HG03097 (cell line): ENCODE results near the gene SPART.

Experiments used
- ATAC-seq: cut with Tn5 transposase; IDR thresholded peaks from one replicate; pipeline ENCODE4 v1.9.1; 2021; ENCODE audit not compliant: unreplicated experiment, low FRiP score

Gene SPART, protein sequence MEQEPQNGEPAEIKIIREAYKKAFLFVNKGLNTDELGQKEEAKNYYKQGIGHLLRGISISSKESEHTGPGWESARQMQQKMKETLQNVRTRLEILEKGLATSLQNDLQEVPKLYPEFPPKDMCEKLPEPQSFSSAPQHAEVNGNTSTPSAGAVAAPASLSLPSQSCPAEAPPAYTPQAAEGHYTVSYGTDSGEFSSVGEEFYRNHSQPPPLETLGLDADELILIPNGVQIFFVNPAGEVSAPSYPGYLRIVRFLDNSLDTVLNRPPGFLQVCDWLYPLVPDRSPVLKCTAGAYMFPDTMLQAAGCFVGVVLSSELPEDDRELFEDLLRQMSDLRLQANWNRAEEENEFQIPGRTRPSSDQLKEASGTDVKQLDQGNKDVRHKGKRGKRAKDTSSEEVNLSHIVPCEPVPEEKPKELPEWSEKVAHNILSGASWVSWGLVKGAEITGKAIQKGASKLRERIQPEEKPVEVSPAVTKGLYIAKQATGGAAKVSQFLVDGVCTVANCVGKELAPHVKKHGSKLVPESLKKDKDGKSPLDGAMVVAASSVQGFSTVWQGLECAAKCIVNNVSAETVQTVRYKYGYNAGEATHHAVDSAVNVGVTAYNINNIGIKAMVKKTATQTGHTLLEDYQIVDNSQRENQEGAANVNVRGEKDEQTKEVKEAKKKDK

DNA sequence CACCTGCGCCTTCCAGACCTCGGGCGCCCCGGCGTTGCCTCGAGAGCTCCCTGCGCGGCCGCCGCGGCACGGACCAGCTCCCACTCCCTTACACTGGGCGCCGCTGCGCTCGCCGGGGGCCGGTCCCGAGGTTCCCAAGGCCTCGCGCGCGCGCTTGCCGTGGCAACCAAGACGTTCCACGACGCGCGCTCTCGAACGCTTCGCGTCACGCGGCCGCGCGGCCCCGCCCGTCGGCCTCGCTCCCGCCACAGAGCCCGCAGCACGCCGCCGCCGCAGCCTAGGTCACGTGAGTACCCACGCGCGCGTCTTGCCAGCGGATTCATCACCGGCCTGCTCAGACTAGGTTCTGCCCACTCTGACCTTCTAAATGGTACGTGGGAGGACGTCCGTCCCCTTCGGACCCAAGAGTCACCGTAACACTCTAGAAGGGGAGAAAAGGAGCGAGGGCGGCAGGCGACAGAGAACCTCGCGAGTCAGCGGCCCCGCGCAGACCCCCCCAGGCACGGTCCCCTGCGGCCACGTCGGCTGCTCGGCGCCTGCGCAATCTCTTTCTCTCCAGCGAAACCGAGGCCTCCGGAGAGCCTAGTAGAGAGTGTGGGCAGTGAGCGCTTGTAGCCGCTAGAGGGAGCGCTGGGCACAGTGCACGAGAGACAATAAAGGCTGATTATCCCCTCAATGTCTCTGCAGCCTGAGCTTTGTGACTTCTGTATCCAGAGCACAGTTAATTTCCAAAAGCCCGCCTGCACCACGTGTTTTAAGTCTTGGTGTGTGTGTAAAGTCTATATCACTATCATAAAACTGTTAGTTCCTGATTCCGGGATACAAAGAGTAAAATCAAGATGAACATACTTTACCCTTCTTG is at the start of gene SPART:
TSS of gene SPART (minus strand) at position 173 of the 862 bp plus-strand sequence. CDS start 10,564 bp downstream, outside the sequence.
- peak; percentile 94 for ATAC-seq

DNA sequence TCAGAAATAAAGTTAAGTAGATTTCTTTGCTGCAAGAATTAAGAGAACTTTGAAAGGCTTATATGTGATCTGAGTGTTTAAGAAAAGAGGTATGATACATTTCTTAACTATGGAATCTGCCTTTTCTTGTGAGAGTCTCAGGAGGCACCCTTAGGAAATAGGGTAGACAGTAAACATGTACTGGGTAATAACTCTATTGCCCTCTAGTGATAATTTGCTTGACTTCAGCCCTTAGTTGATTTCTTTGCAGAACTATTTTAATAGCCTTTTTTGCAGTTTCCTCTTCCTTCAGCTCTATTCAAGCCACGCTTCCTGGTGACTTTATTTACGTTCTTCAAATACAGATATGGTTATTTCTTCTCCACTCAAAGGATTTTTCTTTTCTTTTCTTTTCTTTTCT is 49.1 kb upstream of the SPART start:
- ATAC-seq: no peak

- ATAC-seq: no peak
Observed at GRCh38 chr13:36385489-36385888, 39.3 kb upstream of the SPART start.

GRCh38 chr13:36382030-36382429 is 35.8 kb upstream of the SPART start:
- ATAC-seq: no peak

- ATAC-seq: no peak
Observed at GRCh38 chr13:36377826-36378468, 31.8 kb upstream of the SPART start.

GRCh38 chr13:36374063-36374462 is 27.9 kb upstream of the SPART start:
- no peak for ATAC-seq

- no peak for ATAC-seq
Observed at GRCh38 chr13:36371185-36371584, 25.0 kb upstream of the SPART start.

DNA sequence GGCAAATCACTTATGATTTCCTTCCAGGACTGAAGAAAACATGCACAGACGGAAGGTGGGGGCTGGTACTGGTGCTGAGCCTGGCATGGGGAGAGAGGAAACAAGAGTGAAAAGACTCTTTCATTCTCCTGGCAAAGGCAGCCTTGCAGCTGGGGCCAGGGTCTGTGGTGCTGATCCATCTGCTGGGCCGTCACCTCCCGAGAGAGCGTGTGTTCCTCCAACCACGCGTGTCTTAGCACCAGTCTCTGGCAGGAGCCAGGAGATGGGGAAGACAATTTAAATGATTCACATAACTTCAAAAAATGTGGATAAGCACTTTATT is 23.9 kb upstream of the SPART start:
- no peak for ATAC-seq

DNA sequence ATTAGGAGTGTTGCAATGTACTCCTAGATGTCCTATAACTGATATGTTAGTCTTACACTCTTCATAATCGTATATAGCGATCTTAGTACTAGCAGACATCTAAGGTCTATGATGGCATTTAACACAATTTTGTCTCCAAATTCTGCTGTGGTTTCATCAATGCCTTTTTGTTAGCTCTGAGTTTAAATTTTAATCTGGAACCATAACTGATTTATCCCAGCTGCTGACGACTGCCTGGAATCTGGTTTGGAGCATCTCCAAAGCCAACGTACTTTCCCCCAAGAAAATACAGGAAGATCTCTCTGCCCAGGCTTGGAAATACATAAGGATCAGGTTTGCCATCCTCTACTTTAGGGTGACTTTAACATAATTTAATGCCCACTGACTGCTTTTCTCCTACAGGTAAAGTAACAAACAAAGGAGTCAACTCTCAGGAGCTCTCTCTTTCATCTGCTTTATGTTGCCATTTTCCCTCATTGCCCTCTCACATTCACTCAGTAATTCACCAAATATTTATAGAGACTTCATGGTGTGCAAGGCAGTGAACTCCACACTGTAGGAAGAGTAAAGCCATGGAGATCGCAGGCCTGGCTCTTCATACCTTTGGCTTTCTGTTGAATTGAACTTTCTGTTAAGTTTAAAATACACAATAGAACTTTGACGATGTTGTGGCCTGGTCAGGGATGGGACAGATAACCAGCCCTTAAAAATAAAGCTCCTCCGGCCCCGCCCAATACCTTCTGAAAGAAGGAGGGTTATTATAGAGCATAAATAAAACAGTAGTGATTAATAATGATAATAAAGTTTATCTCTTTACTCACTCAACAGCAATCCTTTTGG is 23.3 kb upstream of the SPART start:
- ATAC-seq: no peak

GRCh38 chr13:36366031-36366430 is 19.8 kb upstream of the SPART start:
- no peak for ATAC-seq

DNA sequence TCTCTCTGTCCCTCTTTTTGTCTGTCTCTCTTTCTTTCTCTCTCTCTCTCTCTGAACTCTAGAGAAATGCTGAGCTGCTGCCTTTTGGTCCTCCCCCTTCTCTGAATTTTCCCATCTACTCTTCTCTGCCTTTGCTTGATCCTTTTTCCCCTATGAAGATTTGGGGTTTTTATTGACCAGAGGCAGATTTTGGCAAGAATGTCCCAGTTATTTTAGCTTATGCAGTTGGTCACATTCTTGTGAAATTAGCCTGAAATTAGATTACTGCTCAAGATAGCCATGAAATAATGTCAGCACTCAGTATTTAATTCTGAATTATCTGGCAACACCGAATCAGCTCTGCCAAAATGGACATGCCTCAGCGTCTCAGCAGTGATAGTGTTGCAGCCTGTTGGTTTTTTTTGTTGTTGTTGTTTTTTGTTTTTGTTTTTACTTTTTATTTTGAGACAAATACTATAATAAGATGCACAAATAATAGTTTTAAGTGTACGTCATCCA is 17.2 kb upstream of the SPART start:
- ATAC-seq: no peak

DNA sequence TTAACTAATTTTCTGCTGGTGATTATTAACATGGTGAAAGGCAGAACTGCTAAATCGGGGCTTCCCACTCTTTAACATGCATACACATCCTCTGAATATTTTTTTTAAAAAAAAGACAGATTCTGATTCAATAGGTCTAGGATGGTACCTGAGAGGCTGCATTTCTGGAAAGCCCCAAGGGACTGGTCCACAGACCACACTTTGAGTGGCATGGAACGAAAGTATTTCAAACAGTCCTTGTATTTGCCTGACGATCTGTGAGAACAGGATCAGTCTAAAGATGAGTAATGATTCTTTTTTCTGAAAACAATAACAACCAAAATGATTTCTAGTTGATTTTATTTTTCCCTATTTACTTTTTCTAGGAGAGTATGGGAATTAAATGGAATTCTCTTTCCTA is 16.7 kb upstream of the SPART start:
- no peak for ATAC-seq

- no peak for ATAC-seq
Observed at GRCh38 chr13:36362251-36362650, 16.1 kb upstream of the SPART start.

DNA sequence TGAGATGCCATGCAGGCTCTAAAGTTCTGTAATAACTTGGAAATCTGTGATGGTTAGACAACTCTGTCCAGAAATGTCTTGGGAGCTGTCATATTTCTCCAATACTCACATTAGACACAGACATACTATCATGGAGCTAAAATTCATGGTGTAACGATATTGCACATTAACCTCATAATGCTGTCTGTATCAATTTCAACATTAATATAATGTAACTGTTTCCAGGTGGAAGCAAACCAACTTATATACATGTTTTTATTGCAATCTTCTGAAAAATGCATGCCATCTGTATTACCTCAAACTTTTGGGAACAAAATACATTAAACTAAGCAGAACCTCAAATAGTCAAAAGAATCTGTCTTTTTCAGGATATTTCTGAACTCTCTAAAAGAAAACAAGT is 14.7 kb upstream of the SPART start:
- no peak for ATAC-seq

DNA sequence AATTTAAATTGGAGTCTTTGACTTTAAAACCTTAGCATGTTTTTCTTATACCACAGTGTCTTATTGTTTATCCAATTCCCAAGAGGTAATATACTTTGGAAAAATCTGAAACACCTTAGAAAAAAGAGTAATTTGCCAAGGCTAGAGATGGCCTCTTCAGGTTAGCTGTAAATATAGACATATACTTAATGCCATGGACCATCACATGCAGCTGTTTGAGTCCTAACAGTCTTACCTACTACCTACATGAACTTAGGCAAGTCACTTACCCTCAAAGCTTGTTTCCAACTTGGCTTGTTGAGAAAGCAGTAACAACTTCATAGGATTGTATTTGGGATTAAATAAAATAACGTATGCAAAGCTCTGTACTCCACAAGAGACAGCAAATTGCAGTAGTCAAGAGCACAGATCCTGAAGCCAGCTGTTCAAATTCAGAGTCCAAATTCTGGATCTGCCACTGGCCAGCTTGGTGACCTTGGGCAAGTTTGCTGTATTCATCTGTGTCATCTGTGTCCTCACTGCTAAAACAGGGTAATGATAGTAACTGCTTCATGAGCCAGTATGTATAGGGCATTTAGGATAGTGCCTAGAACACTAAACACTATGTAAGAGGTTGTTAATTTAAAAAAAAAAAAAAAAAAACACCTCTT is 13.2 kb upstream of the SPART start:
- no peak for ATAC-seq

- no peak for ATAC-seq
Observed at GRCh38 chr13:36358175-36358718, 12.1 kb upstream of the SPART start.

DNA sequence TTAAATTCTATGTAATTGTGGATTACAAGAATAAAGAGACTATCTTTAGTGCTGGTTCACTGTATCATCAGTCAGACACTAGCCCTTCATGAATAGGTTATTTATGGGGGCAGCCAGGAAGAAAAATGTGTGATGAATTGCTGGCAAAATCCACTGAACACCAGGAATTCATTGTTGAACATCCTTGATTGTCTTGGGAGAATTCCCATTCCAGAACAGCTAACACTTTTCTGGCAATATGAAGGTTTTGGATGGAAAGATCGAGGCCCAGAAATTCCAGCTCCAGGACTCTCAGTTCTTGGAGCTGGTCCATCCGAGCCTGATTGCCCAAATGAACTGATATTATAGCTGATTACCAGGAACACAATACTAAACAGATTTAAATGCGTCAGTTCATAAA is 11.5 kb upstream of the SPART start:
- ATAC-seq: no peak

DNA sequence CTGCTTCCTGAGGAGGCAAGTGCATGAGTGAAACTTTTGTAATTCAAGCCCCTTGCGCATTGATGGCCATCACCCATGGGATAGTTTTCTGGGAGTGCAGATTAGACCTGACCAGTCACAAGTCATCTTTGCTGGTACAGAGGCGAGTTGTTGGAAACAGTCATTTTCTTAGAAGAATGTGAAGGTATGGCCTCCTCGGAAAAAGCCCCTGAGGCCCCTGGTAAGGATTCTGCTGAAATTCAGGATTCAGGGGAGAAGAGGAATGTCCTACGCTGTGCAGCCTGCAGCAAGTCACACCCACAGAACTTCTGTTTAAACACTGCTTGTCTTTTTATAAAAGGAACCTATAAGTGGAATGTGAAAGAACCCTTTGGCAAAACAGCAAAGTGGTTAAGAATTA is 11.0 kb upstream of the SPART start:
- no peak for ATAC-seq

GRCh38 chr13:36356058-36356457 is 9.9 kb upstream of the SPART start:
- ATAC-seq: no peak
